Measurements from ENCODE around the gene TEN1.
"Not testable (repeated sequence)": the region's sequence is repeated elsewhere in the genome, so short reads cannot be mapped to it uniquely, and the experiment has no call there.

- TF ChIP-seq CTCF, POLR2A (IDR thresholded peaks at IDR 0.05): not testable (repeated sequence)
Observed at GRCh38 chr17:75975187-75975586, 3.9 kb upstream of the TEN1 start.
